Cardiac muscle cell (in vitro differentiated cells and primary cell): Measurements from ENCODE around the gene SUSD2. TPM values are rescaled to one million over a fixed set of nuclear protein-coding genes. Genes with fewer than 3 reads are reported as not detected.

ENCODE experiments used
- DNase-seq, 2 donors: peaks; one replicate each; pipeline versions ENCODE4 v3.0.0 to v3.0.0-alpha.2; 2010 to 2017; ENCODE audit warnings: low read depth in 1 of 2, low spot score in 1 of 2
- H3K27ac ChIP-seq: fragments of 200-600 bp; sonication (generic); 2 replicates; pipeline ENCODE4 v1.5.1; 2016
- H3K27me3 ChIP-seq: fragments of 200-600 bp; sonication (generic); 2 replicates; pipeline ENCODE4 v1.6.0; 2016; ENCODE audit warnings: control low read depth
- H3K36me3 ChIP-seq: fragments of 200-600 bp; sonication (generic); 2 replicates; pipeline ENCODE4 v1.5.1; 2016; ENCODE audit warnings: control low read depth
- H3K4me1 ChIP-seq: fragments of 200-600 bp; sonication (generic); 2 replicates; pipeline ENCODE4 v1.8.1; 2017; ENCODE audit warnings: low read depth, mild to moderate bottlenecking, mixed run types
- H3K4me3 ChIP-seq: fragments of 200-600 bp; sonication (generic); 2 replicates; pipeline ENCODE4 v1.5.1; 2016; ENCODE audit warnings: mild to moderate bottlenecking
- H3K9me3 ChIP-seq: fragments of 200-600 bp; sonication (generic); 2 replicates; pipeline ENCODE4 v1.5.1; 2017; ENCODE audit warnings: low read depth, mild to moderate bottlenecking, control low read depth
- CTCF ChIP-seq: IDR thresholded peaks from 2 replicates; pipeline ENCODE4 v1.5.1; 2012; ENCODE audit warnings: low read depth, mild to moderate bottlenecking, low read length
- polyA plus RNA-seq: library from polyadenylated mRNA; unstranded; fragments of >200 nt; fragmentation: Nextera tagmentation; extraction: Ambion mirVana; gene quantifications from 2 replicates; pipeline ENCODE4 v1.2.1, GENCODE V29; 2016
- total RNA-seq: library from RNA; depleted of rRNA; stranded (reverse); fragments of >200 nt; gene quantifications from 2 replicates; pipeline ENCODE4 v1.2.3, GENCODE V29; 2016

Gene SUSD2
- total and polyA plus RNA-seq, 2 experiments from 2014 or later = 1.8 to 2.6 TPM

- peak in 1 of 2 donors; percentile 36 for DNase-seq
- H3K9me3 ChIP-seq = no peaks in the 10 kb centered on the region
- H3K4me3 ChIP-seq = no peak overlapping the region
- H3K27ac ChIP-seq = no peak overlapping the region
- H3K4me1 ChIP-seq = peaks cover 3% of the 10 kb centered on the region
- no peaks in the 10 kb centered on the region for H3K27me3 ChIP-seq
- H3K36me3 ChIP-seq = no peaks in the 10 kb centered on the region
- TF ChIP-seq CTCF = peak; percentile 46
Measured at GRCh38 chr22:24230911-24231656, 49.8 kb downstream of the SUSD2 start.

- H3K36me3 ChIP-seq = no peaks in the 10 kb centered on the region
- H3K27ac ChIP-seq = no peak overlapping the region
- H3K27me3 ChIP-seq = no peaks in the 10 kb centered on the region
- no peaks in the 10 kb centered on the region for H3K9me3 ChIP-seq
- DNase-seq = no peak
- TF ChIP-seq CTCF = no peak
- peaks cover 3% of the 10 kb centered on the region for H3K4me1 ChIP-seq
- H3K4me3 ChIP-seq = no peak overlapping the region
Measured at GRCh38 chr22:24231706-24232105, 50.4 kb downstream of the SUSD2 start.

GRCh38 chr22:24232124-24232523 lies 50.8 kb downstream of the SUSD2 start:
- no peak for DNase-seq
- Histone ChIP-seq H3K27ac (no peak overlapping the region), H3K4me1 (peaks cover 3% of the 10 kb centered on the region), H3K9me3 (no peaks in the 10 kb centered on the region), H3K4me3 (no peak overlapping the region), H3K27me3 (no peaks in the 10 kb centered on the region), H3K36me3 (no peaks in the 10 kb centered on the region)
- TF ChIP-seq CTCF = no peak

- no peaks in the 10 kb centered on the region for H3K27me3 ChIP-seq
- no peaks in the 10 kb centered on the region for H3K36me3 ChIP-seq
- no peaks in the 10 kb centered on the region for H3K9me3 ChIP-seq
- peaks cover 3% of the 10 kb centered on the region for H3K4me1 ChIP-seq
- no peak overlapping the region for H3K27ac ChIP-seq
- no peak for TF ChIP-seq CTCF
- H3K4me3 ChIP-seq = no peak overlapping the region
- DNase-seq = no peak
Measured at GRCh38 chr22:24232725-24233124, 51.4 kb downstream of the SUSD2 start.

- no peaks in the 10 kb centered on the region for H3K9me3 ChIP-seq
- DNase-seq = no peak
- no peaks in the 10 kb centered on the region for H3K27me3 ChIP-seq
- no peak for TF ChIP-seq CTCF
- no peak overlapping the region for H3K4me3 ChIP-seq
- H3K27ac ChIP-seq = no peak overlapping the region
- peaks cover 3% of the 10 kb centered on the region for H3K4me1 ChIP-seq
- H3K36me3 ChIP-seq = no peaks in the 10 kb centered on the region
Measured at GRCh38 chr22:24233235-24233634, 51.9 kb downstream of the SUSD2 start.
